A549 (cell line): Measurements from ENCODE around the gene LGR5. TPM values are rescaled to one million over a fixed set of nuclear protein-coding genes. Genes with fewer than 3 reads are reported as not detected.

Experiments used
- ATAC-seq, 2 experiments: fragments of 200-7000 bp in 1 of 2; fragments of >200 bp in 1 of 2; cut with Nextera tagmentation in 1 of 2; cut with Tn5 transposase in 1 of 2; 3 replicates each; pipeline versions ENCODE4 v1.8.0 to v1.9.1; 2018 to 2020; ENCODE audit warnings: mild to moderate bottlenecking in 1 of 2, moderate library complexity in 1 of 2
- CTCF ChIA-PET: fragments of 300-600 bp; sonication (Branson Sonifier 250); formaldehyde crosslinking; extraction: SDS; loops from one replicate; lab custom pipeline; 2021; ENCODE audit warnings: antibody characterized with exemption, inconsistent platforms; lab: Yijun Ruan, JAX
- POLR2A ChIA-PET: fragments of 350-600 bp; formaldehyde crosslinking; extraction: SDS; loops from one replicate; lab custom pipeline; 2021; ENCODE audit warnings: antibody characterized with exemption, inconsistent platforms; lab: Yijun Ruan, JAX
- DNase-seq, 2 experiments: peaks; one replicate each; pipeline versions ENCODE4 v3.0.0 to v3.0.0-alpha.2; 2011 to 2016; ENCODE audit warnings: low read depth in 1 of 2, low spot score in 1 of 2
- FAIRE-seq: peaks from 2 replicates; lab custom pipeline; 2011; peaks lifted over from hg19 to GRCh38; lab: Jason Lieb, UNC
- H3K27ac ChIP-seq, 2 experiments: fragments of >200 bp; sonication (Bioruptor Twin); formaldehyde crosslinking; 3 replicates each; pipeline ENCODE4 v1.5.1; 2016 to 2017
- H3K4me1 ChIP-seq: fragments of >200 bp; sonication (Bioruptor Twin); formaldehyde crosslinking; 3 replicates; pipeline ENCODE4 v1.6.1; 2016
- H3K4me2 ChIP-seq: fragments of >200 bp; sonication (Bioruptor Twin); formaldehyde crosslinking; 3 replicates; pipeline ENCODE4 v1.6.1; 2016
- H3K4me3 ChIP-seq: fragments of >200 bp; sonication (Bioruptor Twin); formaldehyde crosslinking; 3 replicates; pipeline ENCODE4 v1.5.1; 2016
- H3K9me3 ChIP-seq: fragments of >200 bp; sonication (Bioruptor Twin); formaldehyde crosslinking; 3 replicates; pipeline ENCODE4 v1.6.1; 2016
- BHLHE40 ChIP-seq: IDR thresholded peaks from 2 replicates; pipeline ENCODE4 v1.6.1; 2012; ENCODE audit warnings: low read depth, low read length, inconsistent platforms
- CEBPB ChIP-seq, 2 experiments: fragments of >200 bp in 1 of 2; sonication (Bioruptor Twin) in 1 of 2; formaldehyde crosslinking in 1 of 2; IDR thresholded peaks; 2 replicates each; pipeline ENCODE4 v1.6.1; 2012 to 2016
- CHD4 ChIP-seq: fragments of 200-600 bp; sonication (generic); IDR thresholded peaks from 2 replicates; pipeline ENCODE4 v1.6.1; 2016; ENCODE audit warnings: antibody characterized with exemption, mild to moderate bottlenecking, borderline replicate concordance
- E2F6 ChIP-seq: IDR thresholded peaks from 2 replicates; pipeline ENCODE4 v1.6.1; 2012; ENCODE audit warnings: low read depth, borderline replicate concordance
- ELK1 ChIP-seq: fragments of 150-350 bp; IDR thresholded peaks from 2 replicates; pipeline ENCODE4 v1.6.1; 2014; ENCODE audit warnings: low read depth, mild to moderate bottlenecking, low read length
- ESRRA ChIP-seq: fragments of 150-350 bp; IDR thresholded peaks from 2 replicates; pipeline ENCODE4 v1.6.1; 2014; ENCODE audit warnings: mild to moderate bottlenecking, low read length, borderline replicate concordance
- HES2 ChIP-seq: fragments of >200 bp; sonication (Bioruptor Twin); formaldehyde crosslinking; IDR thresholded peaks from 2 replicates; pipeline ENCODE4 v1.6.1; 2016
- HEYL ChIP-seq: fragments of 250-450 bp; sonication (Bioruptor Pico); IDR thresholded peaks from 2 replicates; pipeline ENCODE4 v1.8.0; 2021; ENCODE audit warnings: mild to moderate bottlenecking, moderate library complexity
- HOXA7 ChIP-seq: fragments of 250-450 bp; sonication (Bioruptor Pico); IDR thresholded peaks from 2 replicates; pipeline ENCODE4 v1.5.0; 2020; ENCODE audit warnings: mild to moderate bottlenecking, moderate library complexity
- HOXB13 ChIP-seq: fragments of 250-450 bp; sonication (Bioruptor Pico); IDR thresholded peaks from 2 replicates; pipeline ENCODE4 v1.5.0; 2020; ENCODE audit warnings: low read depth, mild to moderate bottlenecking, moderate library complexity
- HOXB5 ChIP-seq: fragments of 250-450 bp; sonication (Bioruptor Pico); IDR thresholded peaks from 2 replicates; pipeline ENCODE4 v1.5.0; 2020; ENCODE audit warnings: mild to moderate bottlenecking, moderate library complexity
- MAFK ChIP-seq: fragments of 450-650 bp; IDR thresholded peaks from 2 replicates; pipeline ENCODE4 v1.6.1; 2014; ENCODE audit not compliant: partially characterized antibody
- MAZ ChIP-seq: fragments of 150-350 bp; IDR thresholded peaks from 2 replicates; pipeline ENCODE4 v1.6.1; 2014; ENCODE audit warnings: antibody characterized with exemption, low read depth, low read length, borderline replicate concordance
- NR3C1 ChIP-seq: fragments of >200 bp; sonication (Bioruptor Twin); formaldehyde crosslinking; IDR thresholded peaks from 3 replicates; pipeline ENCODE4 v1.6.1; 2017
- POLR2AphosphoS2 ChIP-seq: conservative IDR thresholded peaks from 2 replicates; pipeline ENCODE4 v1.6.1; 2012; ENCODE audit warnings: low read length, improper control_type of control experiment, inconsistent platforms
- RARB ChIP-seq: fragments of 250-450 bp; sonication (Bioruptor Pico); IDR thresholded peaks from 2 replicates; pipeline ENCODE4 v1.8.0; 2021; ENCODE audit warnings: mild to moderate bottlenecking, moderate library complexity
- RCOR1 ChIP-seq: fragments of 150-350 bp; IDR thresholded peaks from 2 replicates; pipeline ENCODE4 v1.6.1; 2014; ENCODE audit warnings: antibody characterized with exemption, low read length, low read depth
- RFX5 ChIP-seq: fragments of 450-650 bp; IDR thresholded peaks from 2 replicates; pipeline ENCODE4 v1.7.1; 2014; ENCODE audit warnings: antibody characterized with exemption, mild to moderate bottlenecking, moderate library complexity
- SMC3 ChIP-seq: fragments of >200 bp; sonication (Bioruptor Twin); formaldehyde crosslinking; IDR thresholded peaks from 3 replicates; pipeline ENCODE4 v1.6.1; 2018; ENCODE audit warnings: inconsistent platforms
- SREBF2 ChIP-seq: fragments of 450-650 bp; IDR thresholded peaks from 2 replicates; pipeline ENCODE4 v1.6.1; 2014; ENCODE audit warnings: mild to moderate bottlenecking, moderate library complexity
- WGBS: methylation state at CpG from one replicate; pipeline ENCODE4 v1.1.6; 2017; ENCODE audit errors: missing lambda C conversion rate; 5-methylcytosine and 5-hydroxymethylcytosine counted together
- polyA plus RNA-seq, 4 experiments: library from polyadenylated mRNA; depleted of rRNA in 3 of 4; stranded (reverse); fragments of >200 nt; fragmentation: RNase III in 1 of 4; extraction: RNeasy Plus Mini Kit Qiagen cat#74134 plus additional on column Dnase treatment in 1 of 4; gene quantifications; 2 replicates in 3 of 4; 3 replicates in 1 of 4; pipeline ENCODE4 v1.2.3, GENCODE V29; 2011 to 2017

Gene LGR5
- polyA plus RNA-seq, 2 of the 4 experiments (the other 2 are of a cell fraction) = not detected

DNA sequence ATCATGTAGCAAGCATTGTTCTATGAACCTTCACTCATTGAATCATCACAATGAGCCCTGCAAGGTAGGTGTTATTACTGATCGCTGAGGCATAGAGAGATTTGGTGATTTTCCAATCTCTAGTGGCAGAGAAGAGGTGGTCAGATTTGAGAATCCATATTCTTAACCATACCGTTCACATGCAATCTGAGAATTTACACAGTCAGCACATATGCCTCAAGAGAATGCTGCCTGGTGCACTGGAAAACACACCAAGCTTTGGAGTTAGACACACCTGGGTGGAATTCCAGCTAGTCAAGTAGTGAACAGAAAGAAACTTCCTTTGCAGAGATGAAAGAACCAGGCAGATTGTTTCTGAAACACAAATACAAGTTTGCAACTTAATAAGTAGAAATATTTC is 94.1 kb downstream of the LGR5 start:
- FAIRE-seq = no peak
- Histone ChIP-seq H3K4me1 (no peaks in the 10 kb centered on the region), H3K4me2 (no peak overlapping the region), H3K4me3 (no peak overlapping the region), H3K9me3 (no peaks in the 10 kb centered on the region), H3K27ac (no peak overlapping the region)
- CTCF ChIA-PET = interaction anchor here (1.5 kb wide), 1 partner anchor 118 kb away, joined by 4 read pairs; no protein-coding TSS in a partner anchor
- POLR2A ChIA-PET = no interaction called here
- no peak for DNase-seq
- ATAC-seq = no peak
- 38% methylated on average over 2 of the region's 2 CpGs for WGBS
- TF ChIP-seq SMC3 = no peak
- TF ChIP-seq MAFK = peak; percentile 80

DNA sequence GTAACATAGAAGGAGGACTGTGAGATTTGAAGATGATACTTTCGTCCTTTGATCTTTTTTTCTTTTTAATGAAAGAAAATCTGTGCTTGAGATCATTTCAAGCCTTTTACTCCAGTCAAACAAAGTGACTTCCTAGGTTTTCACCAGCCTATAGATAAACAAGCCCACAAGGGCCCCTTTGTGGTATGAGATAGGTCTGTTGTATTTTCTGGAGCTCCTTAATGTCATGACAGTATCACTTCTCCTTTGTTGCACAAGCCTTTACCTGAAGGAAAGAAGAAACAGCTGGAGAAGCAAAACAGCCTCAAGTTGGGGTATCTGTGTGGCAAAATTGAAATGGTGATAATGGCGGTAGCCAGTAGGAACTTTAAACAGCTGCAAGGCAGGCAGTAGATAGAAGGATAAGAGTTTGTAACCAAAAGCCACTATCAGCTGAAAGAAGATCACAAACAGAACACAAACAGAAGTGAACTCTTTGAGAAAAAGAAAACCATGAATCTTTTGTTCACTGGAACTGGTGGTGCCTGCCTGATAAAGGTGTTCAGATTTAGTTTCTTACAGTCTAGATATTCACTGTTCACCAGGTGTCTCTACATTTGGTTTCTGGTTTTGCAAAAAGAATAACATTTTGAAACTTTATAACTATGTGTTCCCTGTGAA is 96.8 kb downstream of the LGR5 start:
- POLR2A ChIA-PET = no interaction called here
- H3K27ac ChIP-seq = no peak overlapping the region
- no peak for TF ChIP-seq HOXA7 (CRISPR knock-in tag)
- TF ChIP-seq HEYL (CRISPR knock-in tag) = no peak
- TF ChIP-seq, all 56 proteins: peak for 0
- no peak for DNase-seq
- CTCF ChIA-PET = interaction anchor here (0.9 kb wide), 1 partner anchor 120 kb away, joined by 3 read pairs; no protein-coding TSS in a partner anchor
- no peak overlapping the region for H3K4me2 ChIP-seq
- H3K4me1 ChIP-seq = no peaks in the 10 kb centered on the region
- no peak for ATAC-seq
- H3K4me3 ChIP-seq = no peak overlapping the region
- 51% methylated on average over 2 of the region's 2 CpGs for WGBS
- no peaks in the 10 kb centered on the region for H3K9me3 ChIP-seq
- no peak for FAIRE-seq

GRCh38 chr12:71536939-71537622 is 97.5 kb downstream of the LGR5 start:
- FAIRE-seq = no peak
- H3K9me3 ChIP-seq = no peaks in the 10 kb centered on the region
- no peak for DNase-seq
- no peaks in the 10 kb centered on the region for H3K4me1 ChIP-seq
- 50% methylated on average over 3 of the region's 3 CpGs for WGBS
- H3K27ac ChIP-seq = no peak overlapping the region
- no peak for ATAC-seq
- ChIA-PET CTCF (interaction anchor here (0.9 kb wide), 1 partner anchor 121 kb away, joined by 3 read pairs; no protein-coding TSS in a partner anchor), POLR2A (no interaction called here)
- no peak overlapping the region for H3K4me3 ChIP-seq
- H3K4me2 ChIP-seq = no peak overlapping the region
- TF ChIP-seq MAZ = no peak
- TF ChIP-seq RCOR1 = no peak
- no peak for TF ChIP-seq BHLHE40
- no peak for TF ChIP-seq E2F6
- no peak for TF ChIP-seq ELK1
- no peak for TF ChIP-seq CEBPB (IDR thresholded peaks at IDR 0.05)
- TF ChIP-seq HOXB13 = no peak

DNA sequence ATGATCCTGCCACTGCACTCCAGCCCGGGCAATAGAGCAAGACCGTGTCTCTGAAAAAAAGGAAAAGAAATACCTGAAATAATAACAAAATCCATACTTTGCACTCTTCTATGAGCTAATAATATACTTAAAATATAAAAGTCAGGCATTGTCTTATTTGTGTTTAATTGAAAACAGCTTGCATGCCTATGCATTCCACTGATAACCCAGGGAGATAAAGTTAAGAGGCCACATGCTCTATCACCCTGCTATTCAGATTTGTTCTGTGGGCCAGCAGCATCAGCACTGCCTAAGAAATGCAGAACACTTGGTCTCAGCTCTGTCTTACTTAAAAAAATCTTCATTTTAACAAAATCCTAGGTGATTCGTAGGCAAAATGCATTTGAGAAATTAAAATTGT is 99.2 kb downstream of the LGR5 start:
- POLR2A ChIA-PET = no interaction called here
- ATAC-seq (no peak), DNase-seq (no peak), FAIRE-seq (no peak)
- CTCF ChIA-PET = no interaction called here
- Histone ChIP-seq H3K27ac (no peak overlapping the region), H3K9me3 (no peaks in the 10 kb centered on the region), H3K4me3 (no peak overlapping the region), H3K4me1 (no peaks in the 10 kb centered on the region), H3K4me2 (no peak overlapping the region)
- TF ChIP-seq NR3C1 (no peak), ESRRA (no peak), RFX5 (no peak), CEBPB (IDR thresholded peaks at IDR 0.05) (no peak), E2F6 (no peak), RARB (CRISPR knock-in tag) (no peak), SREBF2 (no peak), CHD4 (no peak), HOXB5 (CRISPR knock-in tag) (no peak), HES2 (no peak), MAZ (no peak), POLR2AphosphoS2 (no peak), RCOR1 (no peak)
- 50% methylated on average over 3 of the region's 3 CpGs for WGBS
